Measurements from ENCODE around the gene RCAN1.

DNA sequence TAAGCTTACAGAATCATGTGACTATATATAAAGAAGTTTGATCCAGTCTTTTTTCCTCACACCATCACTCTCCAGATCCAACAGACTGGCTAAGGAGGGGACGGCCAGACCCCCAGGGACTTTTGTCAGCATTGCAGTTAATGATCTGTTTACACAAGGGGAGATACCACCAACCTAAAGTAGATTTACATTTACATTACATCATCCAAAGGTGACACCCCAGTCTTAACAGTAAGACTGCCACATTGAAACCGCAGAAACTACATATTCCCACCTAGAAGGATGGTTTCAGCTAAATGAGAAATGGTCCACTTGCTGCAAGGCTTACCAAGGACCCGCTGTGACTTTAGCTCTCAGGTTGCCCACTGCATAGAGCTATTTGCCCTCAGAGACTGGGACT is 3.4 kb downstream of the RCAN1 start:
- TF ChIP-seq CTCF (IDR thresholded peaks at IDR 0.05) (no peak), TCF7L2 (IDR thresholded peaks at IDR 0.05; ENCODE audit: low read depth, low read length) (no peak)
